ENCODE data around the gene EEF1A1.

DNA sequence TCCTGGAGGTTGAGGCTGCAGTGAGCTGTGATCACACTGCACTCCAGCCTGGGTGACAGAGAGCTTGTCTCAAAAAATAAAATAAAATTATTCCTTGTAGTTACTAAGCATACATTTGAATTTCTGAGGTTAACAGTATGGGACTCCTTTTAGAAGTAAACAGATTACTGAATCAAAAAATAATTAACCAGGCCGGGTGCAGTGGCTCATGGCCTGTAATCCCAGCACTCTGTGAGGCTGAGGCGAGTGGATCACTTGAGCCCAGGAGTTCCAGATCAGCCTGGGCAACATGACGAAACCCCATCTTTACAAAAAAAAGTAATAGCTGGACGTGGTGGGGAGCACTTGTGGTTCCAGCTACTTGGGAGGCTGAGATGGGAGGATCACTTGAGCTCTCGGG is 22.1 kb upstream of the EEF1A1 start:
- TF ChIP-seq, protein P1, sequence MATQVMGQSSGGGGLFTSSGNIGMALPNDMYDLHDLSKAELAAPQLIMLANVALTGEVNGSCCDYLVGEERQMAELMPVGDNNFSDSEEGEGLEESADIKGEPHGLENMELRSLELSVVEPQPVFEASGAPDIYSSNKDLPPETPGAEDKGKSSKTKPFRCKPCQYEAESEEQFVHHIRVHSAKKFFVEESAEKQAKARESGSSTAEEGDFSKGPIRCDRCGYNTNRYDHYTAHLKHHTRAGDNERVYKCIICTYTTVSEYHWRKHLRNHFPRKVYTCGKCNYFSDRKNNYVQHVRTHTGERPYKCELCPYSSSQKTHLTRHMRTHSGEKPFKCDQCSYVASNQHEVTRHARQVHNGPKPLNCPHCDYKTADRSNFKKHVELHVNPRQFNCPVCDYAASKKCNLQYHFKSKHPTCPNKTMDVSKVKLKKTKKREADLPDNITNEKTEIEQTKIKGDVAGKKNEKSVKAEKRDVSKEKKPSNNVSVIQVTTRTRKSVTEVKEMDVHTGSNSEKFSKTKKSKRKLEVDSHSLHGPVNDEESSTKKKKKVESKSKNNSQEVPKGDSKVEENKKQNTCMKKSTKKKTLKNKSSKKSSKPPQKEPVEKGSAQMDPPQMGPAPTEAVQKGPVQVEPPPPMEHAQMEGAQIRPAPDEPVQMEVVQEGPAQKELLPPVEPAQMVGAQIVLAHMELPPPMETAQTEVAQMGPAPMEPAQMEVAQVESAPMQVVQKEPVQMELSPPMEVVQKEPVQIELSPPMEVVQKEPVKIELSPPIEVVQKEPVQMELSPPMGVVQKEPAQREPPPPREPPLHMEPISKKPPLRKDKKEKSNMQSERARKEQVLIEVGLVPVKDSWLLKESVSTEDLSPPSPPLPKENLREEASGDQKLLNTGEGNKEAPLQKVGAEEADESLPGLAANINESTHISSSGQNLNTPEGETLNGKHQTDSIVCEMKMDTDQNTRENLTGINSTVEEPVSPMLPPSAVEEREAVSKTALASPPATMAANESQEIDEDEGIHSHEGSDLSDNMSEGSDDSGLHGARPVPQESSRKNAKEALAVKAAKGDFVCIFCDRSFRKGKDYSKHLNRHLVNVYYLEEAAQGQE (IDR thresholded peaks at IDR 0.05; ENCODE audit: insufficient replicate concordance, low read depth), result no peak
- TF ChIP-seq, protein P2, sequence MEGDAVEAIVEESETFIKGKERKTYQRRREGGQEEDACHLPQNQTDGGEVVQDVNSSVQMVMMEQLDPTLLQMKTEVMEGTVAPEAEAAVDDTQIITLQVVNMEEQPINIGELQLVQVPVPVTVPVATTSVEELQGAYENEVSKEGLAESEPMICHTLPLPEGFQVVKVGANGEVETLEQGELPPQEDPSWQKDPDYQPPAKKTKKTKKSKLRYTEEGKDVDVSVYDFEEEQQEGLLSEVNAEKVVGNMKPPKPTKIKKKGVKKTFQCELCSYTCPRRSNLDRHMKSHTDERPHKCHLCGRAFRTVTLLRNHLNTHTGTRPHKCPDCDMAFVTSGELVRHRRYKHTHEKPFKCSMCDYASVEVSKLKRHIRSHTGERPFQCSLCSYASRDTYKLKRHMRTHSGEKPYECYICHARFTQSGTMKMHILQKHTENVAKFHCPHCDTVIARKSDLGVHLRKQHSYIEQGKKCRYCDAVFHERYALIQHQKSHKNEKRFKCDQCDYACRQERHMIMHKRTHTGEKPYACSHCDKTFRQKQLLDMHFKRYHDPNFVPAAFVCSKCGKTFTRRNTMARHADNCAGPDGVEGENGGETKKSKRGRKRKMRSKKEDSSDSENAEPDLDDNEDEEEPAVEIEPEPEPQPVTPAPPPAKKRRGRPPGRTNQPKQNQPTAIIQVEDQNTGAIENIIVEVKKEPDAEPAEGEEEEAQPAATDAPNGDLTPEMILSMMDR (IDR thresholded peaks at IDR 0.05; ENCODE audit: insufficient read depth, low read length), result no peak
- TF ChIP-seq SPI1 (IDR thresholded peaks at IDR 0.05; ENCODE audit: borderline replicate concordance, low read depth) (no peak), POLR2AphosphoS5 (IDR thresholded peaks at IDR 0.05; ENCODE audit: low read depth) (no peak)

All from HL-60 (cell line).